ENCODE data around the gene OBSCN. TPM values are rescaled to one million over a fixed set of nuclear protein-coding genes. Genes with fewer than 3 reads are reported as not detected.

Gene OBSCN
- total RNA-seq, 1 experiment from 2014 or later = 14.3 TPM

GRCh38 chr1:228391411-228392020 is 183.7 kb downstream of the OBSCN start:
- no peak for DNase-seq (ENCODE audit: extremely low read depth, low read depth)

- DNase-seq (ENCODE audit: extremely low read depth, low read depth) = no peak
Observed at GRCh38 chr1:228392111-228392936, 184.5 kb downstream of the OBSCN start.

GRCh38 chr1:228393268-228393701 is 185.4 kb downstream of the OBSCN start:
- DNase-seq (ENCODE audit: extremely low read depth, low read depth) = peak; percentile 59

- no peak for DNase-seq (ENCODE audit: extremely low read depth, low read depth)
Observed at GRCh38 chr1:228393811-228394570, 186.1 kb downstream of the OBSCN start.

- DNase-seq (ENCODE audit: extremely low read depth, low read depth) = no peak
Observed at GRCh38 chr1:228394571-228395394, 186.9 kb downstream of the OBSCN start.

- no peak for DNase-seq (ENCODE audit: extremely low read depth, low read depth)
Observed at GRCh38 chr1:228396770-228397662, 189.2 kb downstream of the OBSCN start.

GRCh38 chr1:228397966-228398365 is 190.1 kb downstream of the OBSCN start:
- DNase-seq (ENCODE audit: extremely low read depth, low read depth) = no peak

GRCh38 chr1:228398741-228399461 is 191.1 kb downstream of the OBSCN start:
- no peak for DNase-seq (ENCODE audit: extremely low read depth, low read depth)

- no peak for DNase-seq (ENCODE audit: extremely low read depth, low read depth)
Observed at GRCh38 chr1:228399531-228400236, 191.8 kb downstream of the OBSCN start.

- no peak for DNase-seq (ENCODE audit: extremely low read depth, low read depth)
Observed at GRCh38 chr1:228400237-228400651, 192.4 kb downstream of the OBSCN start.

- DNase-seq (ENCODE audit: extremely low read depth, low read depth) = no peak
Observed at GRCh38 chr1:228400692-228401454, 193.0 kb downstream of the OBSCN start.

GRCh38 chr1:228401782-228402640 is 194.2 kb downstream of the OBSCN start:
- no peak for DNase-seq (ENCODE audit: extremely low read depth, low read depth)

GRCh38 chr1:228402641-228403025 is 194.8 kb downstream of the OBSCN start:
- DNase-seq (ENCODE audit: extremely low read depth, low read depth) = no peak

- DNase-seq (ENCODE audit: extremely low read depth, low read depth) = no peak
Observed at GRCh38 chr1:228403231-228403631, 195.4 kb downstream of the OBSCN start.

GRCh38 chr1:228404107-228404720 is 196.4 kb downstream of the OBSCN start:
- no peak for DNase-seq (ENCODE audit: extremely low read depth, low read depth)
